ENCODE data around the gene RALGAPA2.

RALGAPA2 gene

DNA sequence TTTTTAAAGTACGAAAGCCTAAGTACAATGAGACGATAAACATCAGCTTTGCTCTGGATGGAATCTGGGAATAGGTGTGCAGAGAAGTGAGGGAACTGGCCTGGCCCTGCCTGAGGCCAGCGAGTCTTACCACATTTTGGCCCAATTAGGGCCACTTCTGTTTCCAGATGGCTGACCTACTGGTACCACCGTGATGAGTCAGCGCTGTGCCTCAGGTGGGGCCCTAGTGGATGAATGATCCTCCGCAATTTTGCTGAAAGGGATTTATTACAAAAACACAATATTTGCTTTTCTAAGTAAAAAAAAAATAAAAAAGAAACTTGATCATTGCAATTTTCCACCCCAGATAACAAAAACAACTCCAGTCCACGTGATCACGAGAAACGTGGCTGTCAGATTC, 322.1 kb downstream of the RALGAPA2 start (continued):
- no peak for TF ChIP-seq GLIS3 (CRISPR knock-in tag; IDR thresholded peaks at IDR 0.05)
- TF ChIP-seq CSRNP3 (CRISPR knock-in tag; IDR thresholded peaks at IDR 0.05): no peak
- no peak for TF ChIP-seq ISL1 (CRISPR knock-in tag; IDR thresholded peaks at IDR 0.05)
- TF ChIP-seq ZNF565 (CRISPR knock-in tag; conservative IDR thresholded peaks at IDR 0.05; ENCODE audit: low read depth): no peak

DNA sequence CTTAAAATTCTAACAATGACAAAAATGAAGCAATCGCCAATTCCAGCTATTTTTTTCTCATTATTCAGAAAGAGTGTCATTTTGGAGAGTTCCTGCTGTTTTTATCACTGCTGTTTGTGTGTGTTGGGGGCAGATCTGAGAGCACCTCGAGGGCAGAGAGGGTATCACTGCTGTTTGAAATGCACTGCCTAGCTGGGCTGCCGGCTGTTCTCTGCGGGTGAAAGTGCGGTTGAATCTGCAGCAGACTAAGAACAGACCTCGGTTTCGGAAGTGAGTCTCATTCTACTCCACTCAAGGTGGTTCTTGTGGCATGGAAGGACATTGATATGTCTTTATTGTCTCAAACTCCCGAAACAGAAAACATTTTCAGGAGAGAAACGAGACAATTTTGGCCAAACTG, 326.3 kb downstream of the RALGAPA2 start:
- ATAC-seq: no peak
- TF ChIP-seq ZNF8 (CRISPR knock-in tag; IDR thresholded peaks at IDR 0.05): no peak
- no peak for TF ChIP-seq ESRRG (CRISPR knock-in tag; IDR thresholded peaks at IDR 0.05)
- TF ChIP-seq, protein P1, sequence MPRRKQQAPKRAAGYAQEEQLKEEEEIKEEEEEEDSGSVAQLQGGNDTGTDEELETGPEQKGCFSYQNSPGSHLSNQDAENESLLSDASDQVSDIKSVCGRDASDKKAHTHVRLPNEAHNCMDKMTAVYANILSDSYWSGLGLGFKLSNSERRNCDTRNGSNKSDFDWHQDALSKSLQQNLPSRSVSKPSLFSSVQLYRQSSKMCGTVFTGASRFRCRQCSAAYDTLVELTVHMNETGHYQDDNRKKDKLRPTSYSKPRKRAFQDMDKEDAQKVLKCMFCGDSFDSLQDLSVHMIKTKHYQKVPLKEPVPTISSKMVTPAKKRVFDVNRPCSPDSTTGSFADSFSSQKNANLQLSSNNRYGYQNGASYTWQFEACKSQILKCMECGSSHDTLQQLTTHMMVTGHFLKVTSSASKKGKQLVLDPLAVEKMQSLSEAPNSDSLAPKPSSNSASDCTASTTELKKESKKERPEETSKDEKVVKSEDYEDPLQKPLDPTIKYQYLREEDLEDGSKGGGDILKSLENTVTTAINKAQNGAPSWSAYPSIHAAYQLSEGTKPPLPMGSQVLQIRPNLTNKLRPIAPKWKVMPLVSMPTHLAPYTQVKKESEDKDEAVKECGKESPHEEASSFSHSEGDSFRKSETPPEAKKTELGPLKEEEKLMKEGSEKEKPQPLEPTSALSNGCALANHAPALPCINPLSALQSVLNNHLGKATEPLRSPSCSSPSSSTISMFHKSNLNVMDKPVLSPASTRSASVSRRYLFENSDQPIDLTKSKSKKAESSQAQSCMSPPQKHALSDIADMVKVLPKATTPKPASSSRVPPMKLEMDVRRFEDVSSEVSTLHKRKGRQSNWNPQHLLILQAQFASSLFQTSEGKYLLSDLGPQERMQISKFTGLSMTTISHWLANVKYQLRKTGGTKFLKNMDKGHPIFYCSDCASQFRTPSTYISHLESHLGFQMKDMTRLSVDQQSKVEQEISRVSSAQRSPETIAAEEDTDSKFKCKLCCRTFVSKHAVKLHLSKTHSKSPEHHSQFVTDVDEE (CRISPR knock-in tag; IDR thresholded peaks at IDR 0.05): no peak
- TF ChIP-seq ZFP3 (CRISPR knock-in tag; IDR thresholded peaks at IDR 0.05): no peak
- no peak for TF ChIP-seq ZC3H10 (CRISPR knock-in tag; IDR thresholded peaks at IDR 0.05)
- no peak for TF ChIP-seq OSR1 (CRISPR knock-in tag; IDR thresholded peaks at IDR 0.05)
- no peak for TF ChIP-seq ZFP30 (CRISPR knock-in tag; IDR thresholded peaks at IDR 0.05)
- TF ChIP-seq, protein P2, sequence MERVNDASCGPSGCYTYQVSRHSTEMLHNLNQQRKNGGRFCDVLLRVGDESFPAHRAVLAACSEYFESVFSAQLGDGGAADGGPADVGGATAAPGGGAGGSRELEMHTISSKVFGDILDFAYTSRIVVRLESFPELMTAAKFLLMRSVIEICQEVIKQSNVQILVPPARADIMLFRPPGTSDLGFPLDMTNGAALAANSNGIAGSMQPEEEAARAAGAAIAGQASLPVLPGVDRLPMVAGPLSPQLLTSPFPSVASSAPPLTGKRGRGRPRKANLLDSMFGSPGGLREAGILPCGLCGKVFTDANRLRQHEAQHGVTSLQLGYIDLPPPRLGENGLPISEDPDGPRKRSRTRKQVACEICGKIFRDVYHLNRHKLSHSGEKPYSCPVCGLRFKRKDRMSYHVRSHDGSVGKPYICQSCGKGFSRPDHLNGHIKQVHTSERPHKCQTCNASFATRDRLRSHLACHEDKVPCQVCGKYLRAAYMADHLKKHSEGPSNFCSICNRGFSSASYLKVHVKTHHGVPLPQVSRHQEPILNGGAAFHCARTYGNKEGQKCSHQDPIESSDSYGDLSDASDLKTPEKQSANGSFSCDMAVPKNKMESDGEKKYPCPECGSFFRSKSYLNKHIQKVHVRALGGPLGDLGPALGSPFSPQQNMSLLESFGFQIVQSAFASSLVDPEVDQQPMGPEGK (CRISPR knock-in tag; IDR thresholded peaks at IDR 0.05; ENCODE audit: borderline replicate concordance): no peak
- TF ChIP-seq, protein P3, sequence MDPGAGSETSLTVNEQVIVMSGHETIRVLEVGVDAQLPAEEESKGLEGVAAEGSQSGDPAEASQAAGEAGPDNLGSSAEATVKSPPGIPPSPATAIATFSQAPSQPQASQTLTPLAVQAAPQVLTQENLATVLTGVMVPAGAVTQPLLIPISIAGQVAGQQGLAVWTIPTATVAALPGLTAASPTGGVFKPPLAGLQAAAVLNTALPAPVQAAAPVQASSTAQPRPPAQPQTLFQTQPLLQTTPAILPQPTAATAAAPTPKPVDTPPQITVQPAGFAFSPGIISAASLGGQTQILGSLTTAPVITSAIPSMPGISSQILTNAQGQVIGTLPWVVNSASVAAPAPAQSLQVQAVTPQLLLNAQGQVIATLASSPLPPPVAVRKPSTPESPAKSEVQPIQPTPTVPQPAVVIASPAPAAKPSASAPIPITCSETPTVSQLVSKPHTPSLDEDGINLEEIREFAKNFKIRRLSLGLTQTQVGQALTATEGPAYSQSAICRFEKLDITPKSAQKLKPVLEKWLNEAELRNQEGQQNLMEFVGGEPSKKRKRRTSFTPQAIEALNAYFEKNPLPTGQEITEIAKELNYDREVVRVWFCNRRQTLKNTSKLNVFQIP (CRISPR knock-in tag; IDR thresholded peaks at IDR 0.05; ENCODE audit: borderline replicate concordance, low read depth): no peak
- no peak for TF ChIP-seq ISL1 (CRISPR knock-in tag; IDR thresholded peaks at IDR 0.05)
- no peak for TF ChIP-seq RARB (CRISPR knock-in tag; IDR thresholded peaks at IDR 0.05)
- no peak for TF ChIP-seq TOX (CRISPR knock-in tag; IDR thresholded peaks at IDR 0.05; ENCODE audit: borderline replicate concordance)

DNA sequence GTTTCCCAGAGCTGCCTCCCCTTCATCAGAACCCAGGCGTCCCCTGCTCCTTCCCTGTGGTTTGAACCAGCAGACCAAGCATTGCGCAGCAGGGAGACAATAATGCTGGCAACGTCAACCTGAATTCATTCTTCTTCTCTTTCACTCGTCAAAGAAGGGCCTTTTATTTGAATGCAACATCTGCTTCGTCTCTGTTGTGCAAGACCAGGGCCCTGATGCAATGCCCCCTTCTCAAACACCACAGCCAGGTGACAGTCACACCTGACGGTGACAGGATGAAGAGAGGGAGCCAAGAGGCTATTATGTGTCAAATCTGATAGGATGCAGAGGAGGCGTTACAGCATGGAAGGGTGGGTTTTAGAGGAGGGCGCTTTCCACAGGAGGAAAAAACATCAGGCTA, 336.6 kb downstream of the RALGAPA2 start:
- no peak for ATAC-seq
- TF ChIP-seq GLIS3 (CRISPR knock-in tag; IDR thresholded peaks at IDR 0.05) (no peak), CREB5 (CRISPR knock-in tag; IDR thresholded peaks at IDR 0.05; ENCODE audit: low read depth) (no peak), SNAI2 (CRISPR knock-in tag; IDR thresholded peaks at IDR 0.05) (no peak), CSDC2 (CRISPR knock-in tag; IDR thresholded peaks at IDR 0.05) (no peak), ZNF70 (CRISPR knock-in tag; IDR thresholded peaks at IDR 0.05) (no peak), OSR1 (CRISPR knock-in tag; IDR thresholded peaks at IDR 0.05) (no peak)

DNA sequence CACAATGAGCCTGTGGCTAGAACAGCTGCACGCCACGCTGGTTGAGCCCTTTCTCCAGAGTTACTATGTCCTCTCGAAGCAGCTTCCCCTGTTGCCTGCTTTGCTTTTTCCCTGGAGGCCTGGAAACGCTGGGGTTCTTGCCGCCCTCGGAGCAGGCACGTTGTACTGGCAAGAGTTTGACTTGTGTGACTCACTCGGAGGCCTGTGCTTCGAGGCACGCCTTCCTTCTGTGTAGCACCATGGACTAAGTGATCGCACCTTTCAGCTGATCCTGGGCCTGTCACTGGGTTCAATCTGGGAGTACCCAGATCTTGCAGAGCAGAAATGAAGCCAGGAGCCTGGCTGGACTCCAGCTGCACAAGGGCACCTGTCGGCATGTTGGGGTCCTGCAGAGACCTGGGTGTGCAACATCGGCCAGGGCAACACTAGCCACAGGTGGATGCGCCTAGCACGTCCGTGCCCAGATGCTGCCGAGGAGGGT, 339.3 kb downstream of the RALGAPA2 start:
- no peak for ATAC-seq
- TF ChIP-seq ZC3H10 (CRISPR knock-in tag; IDR thresholded peaks at IDR 0.05) (no peak), CSRNP3 (CRISPR knock-in tag; IDR thresholded peaks at IDR 0.05) (no peak), PPARA (CRISPR knock-in tag; IDR thresholded peaks at IDR 0.05; ENCODE audit: borderline replicate concordance) (no peak), RARB (CRISPR knock-in tag; IDR thresholded peaks at IDR 0.05) (no peak), ZNF70 (CRISPR knock-in tag; IDR thresholded peaks at IDR 0.05) (no peak), SNAI2 (CRISPR knock-in tag; IDR thresholded peaks at IDR 0.05) (no peak), ZFP3 (CRISPR knock-in tag; IDR thresholded peaks at IDR 0.05) (no peak), ARNTL (CRISPR knock-in tag; IDR thresholded peaks at IDR 0.05; ENCODE audit: borderline replicate concordance, low read depth) (no peak)
- TF ChIP-seq, protein P3 (CRISPR knock-in tag; IDR thresholded peaks at IDR 0.05; ENCODE audit: borderline replicate concordance, low read depth): no peak
- TF ChIP-seq, protein P1 (CRISPR knock-in tag; IDR thresholded peaks at IDR 0.05): no peak
